ENCODE data around the gene FUOM. TPM values are rescaled to one million over a fixed set of nuclear protein-coding genes. Genes with fewer than 3 reads are reported as not detected.

Gene FUOM
- total and polyA plus RNA-seq, 2 of the 8 experiments (the other 6 are each of a cell fraction or from before 2014, with no cell fraction given) = 22.0 to 30.4 TPM

GRCh38 chr10:133354672-133355240 lies 3.1 kb downstream of the FUOM start (continued):
- TF ChIP-seq CHD7 (IDR thresholded peaks at IDR 0.05; ENCODE audit: insufficient replicate concordance, low read length) = no peak
- TF ChIP-seq KDM4A (IDR thresholded peaks at IDR 0.05; ENCODE audit: low read depth, low read length, severe bottlenecking) = no peak
- TF ChIP-seq TEAD4 (IDR thresholded peaks at IDR 0.05; ENCODE audit: low read depth, low read length) = no peak
